Adipocyte (in vitro differentiated cells): Measurements from ENCODE around the gene OSGEP.
A peak's percentile ranks its signal among the peaks of the same experiment; 100 is the strongest.
"Not testable (repeated sequence)": the region's sequence is repeated elsewhere in the genome, so short reads cannot be mapped to it uniquely, and the experiment has no call there.

Source experiments
- DNase-seq: peaks from one replicate; pipeline ENCODE4 v3.0.0-alpha.2; 2015; ENCODE audit warnings: low read depth
- H3K27me3 ChIP-seq: replicated peaks from 2 replicates; pipeline ENCODE4 v1.7.0; 2013; ENCODE audit warnings: mild to moderate bottlenecking, low read length, moderate library complexity; ENCODE audit not compliant: control insufficient read depth, insufficient read depth
- H3K36me3 ChIP-seq: 2 replicates; pipeline ENCODE4 v1.7.0; 2013; ENCODE audit warnings: low read length, mild to moderate bottlenecking, moderate library complexity; ENCODE audit not compliant: control insufficient read depth, insufficient read depth, severe bottlenecking
- H3K4me1 ChIP-seq: 2 replicates; pipeline ENCODE4 v1.7.0; 2013; ENCODE audit warnings: mild to moderate bottlenecking, low read length, moderate library complexity; ENCODE audit not compliant: control insufficient read depth, insufficient read depth
- H3K4me3 ChIP-seq: 2 replicates; pipeline ENCODE4 v1.7.0; 2013; ENCODE audit warnings: mild to moderate bottlenecking, low read length, moderate library complexity
- H3K9ac ChIP-seq: 2 replicates; pipeline ENCODE4 v1.7.0; 2013; ENCODE audit warnings: mild to moderate bottlenecking, low read length, moderate library complexity
- H3K9me3 ChIP-seq: 2 replicates; pipeline ENCODE4 v1.7.0; 2013; ENCODE audit warnings: mild to moderate bottlenecking, low read length, moderate library complexity; ENCODE audit not compliant: control insufficient read depth

The OSGEP gene

GRCh38 chr14:20446889-20447288, 7.7 kb downstream of the OSGEP start:
- Histone ChIP-seq H3K36me3 (peaks cover 58% of the 10 kb centered on the region), H3K9ac (no peak overlapping the region), H3K9me3 (no peaks in the 10 kb centered on the region), H3K4me1 (no peaks in the 10 kb centered on the region), H3K27me3 (no peaks in the 10 kb centered on the region), H3K4me3 (no peak overlapping the region)
- no peak for DNase-seq

GRCh38 chr14:20443650-20444049, 11.0 kb downstream of the OSGEP start:
- H3K4me1 ChIP-seq, H3K27me3 ChIP-seq, H3K9me3 ChIP-seq, H3K4me3 ChIP-seq, H3K9ac ChIP-seq, DNase-seq: not testable (repeated sequence)
- peaks cover 33% of the 10 kb centered on the region for H3K36me3 ChIP-seq

- Histone ChIP-seq H3K36me3 (peaks cover 11% of the 10 kb centered on the region), H3K4me3 (no peak overlapping the region), H3K9ac (no peak overlapping the region), H3K4me1 (peaks cover 7% of the 10 kb centered on the region), H3K27me3 (no peaks in the 10 kb centered on the region), H3K9me3 (no peaks in the 10 kb centered on the region)
- DNase-seq = no peak
Measured at GRCh38 chr14:20441461-20441860, 13.2 kb downstream of the OSGEP start.

- H3K4me3 ChIP-seq = no peak overlapping the region
- no peaks in the 10 kb centered on the region for H3K27me3 ChIP-seq
- no peak for DNase-seq
Measured at GRCh38 chr14:20440882-20441281, 13.7 kb downstream of the OSGEP start.

GRCh38 chr14:20440465-20440864, 14.1 kb downstream of the OSGEP start:
- Histone ChIP-seq H3K4me1 (peaks cover 16% of the 10 kb centered on the region), H3K4me3 (no peak overlapping the region), H3K36me3 (peaks cover 1% of the 10 kb centered on the region), H3K9me3 (no peaks in the 10 kb centered on the region), H3K27me3 (no peaks in the 10 kb centered on the region), H3K9ac (no peak overlapping the region)
- no peak for DNase-seq

More at GRCh38 chr14:20440882-20441281, 13.7 kb downstream of the OSGEP start:
- H3K9ac ChIP-seq = no peak overlapping the region
- peaks cover 12% of the 10 kb centered on the region for H3K4me1 ChIP-seq
- H3K9me3 ChIP-seq = no peaks in the 10 kb centered on the region
- peaks cover 6% of the 10 kb centered on the region for H3K36me3 ChIP-seq

- Histone ChIP-seq H3K4me1 (peaks cover 26% of the 10 kb centered on the region), H3K27me3 (no peaks in the 10 kb centered on the region), H3K9me3 (no peaks in the 10 kb centered on the region), H3K4me3 (no peak overlapping the region), H3K36me3 (no peaks in the 10 kb centered on the region), H3K9ac (no peak overlapping the region)
- no peak for DNase-seq
Measured at GRCh38 chr14:20438664-20439063, 15.9 kb downstream of the OSGEP start.

GRCh38 chr14:20436363-20436755, 18.3 kb downstream of the OSGEP start:
- H3K4me1 ChIP-seq = peaks cover 26% of the 10 kb centered on the region
- H3K9ac ChIP-seq = no peak overlapping the region
- DNase-seq = peak; percentile 64
- no peaks in the 10 kb centered on the region for H3K36me3 ChIP-seq
- H3K9me3 ChIP-seq = no peaks in the 10 kb centered on the region
- no peak overlapping the region for H3K4me3 ChIP-seq
- no peaks in the 10 kb centered on the region for H3K27me3 ChIP-seq

- no peaks in the 10 kb centered on the region for H3K9me3 ChIP-seq
- H3K4me3 ChIP-seq = peak within 1 kb of the TSS; percentile 42
- no peaks in the 10 kb centered on the region for H3K27me3 ChIP-seq
- peaks cover 26% of the 10 kb centered on the region for H3K4me1 ChIP-seq
- no peak for DNase-seq
- no peaks in the 10 kb centered on the region for H3K36me3 ChIP-seq
- peak within 1 kb of the TSS; percentile 28 for H3K9ac ChIP-seq
Measured at GRCh38 chr14:20435582-20436362, 18.8 kb downstream of the OSGEP start, which contains the start of gene KLHL33. Gene KLHL33, minus strand, starts transcription at chr14:20436166. Its CDS starts 355 bp downstream, at chr14:20435811.

GRCh38 chr14:20434701-20435581, 19.7 kb downstream of the OSGEP start:
- Histone ChIP-seq H3K4me1 (peaks cover 26% of the 10 kb centered on the region), H3K36me3 (no peaks in the 10 kb centered on the region), H3K9me3 (no peaks in the 10 kb centered on the region), H3K4me3 (peak overlapping the region; percentile 42), H3K9ac (peak overlapping the region; percentile 28), H3K27me3 (no peaks in the 10 kb centered on the region)
- DNase-seq = no peak

- Histone ChIP-seq H3K9ac (no peak overlapping the region), H3K27me3 (no peaks in the 10 kb centered on the region), H3K9me3 (no peaks in the 10 kb centered on the region), H3K4me1 (peaks cover 6% of the 10 kb centered on the region), H3K4me3 (no peak overlapping the region), H3K36me3 (no peaks in the 10 kb centered on the region)
- no peak for DNase-seq
Measured at GRCh38 chr14:20429801-20430669, 24.6 kb downstream of the OSGEP start.
